ENCODE data around the gene KCNB1.

The KCNB1 gene

DNA sequence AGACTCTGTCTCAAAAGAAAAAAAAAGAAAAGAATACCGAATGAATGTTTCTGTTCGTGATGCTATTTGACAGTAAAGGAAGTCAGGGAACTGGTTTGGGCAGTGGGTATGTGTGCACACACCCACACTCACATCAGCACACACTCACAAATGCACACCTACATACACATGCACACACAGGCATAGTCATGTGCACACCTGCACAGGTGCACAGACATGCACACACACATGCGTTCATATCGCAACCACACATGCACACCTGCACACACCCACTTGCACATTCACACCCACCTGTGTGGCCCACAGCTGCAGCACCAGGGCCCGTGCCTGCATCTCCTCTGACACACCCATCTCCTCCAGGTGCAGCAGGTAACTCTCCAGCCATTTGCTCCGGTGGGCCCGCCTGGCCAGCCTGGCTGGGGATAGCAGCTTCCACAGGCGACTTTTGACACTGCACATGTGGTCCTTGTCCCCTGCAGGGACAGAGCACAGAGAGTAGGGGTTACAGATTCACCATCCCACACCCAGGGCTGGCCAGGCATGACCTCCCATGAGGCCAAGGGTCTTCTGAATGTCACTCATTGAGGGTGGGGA lies 41.4 kb upstream of the KCNB1 start:
- H3K23ac ChIP-seq (ENCODE audit: low read length in 2 of 2): no peak overlapping the region
- no peak overlapping the region for H3K27ac ChIP-seq (ENCODE audit: low read length, poor library complexity, severe bottlenecking)
- peaks cover 3% of the 10 kb centered on the region for H3K79me1 ChIP-seq (replicated peaks; ENCODE audit: low read length, poor library complexity, severe bottlenecking)
- no peak overlapping the region for H2BK12ac ChIP-seq (ENCODE audit: low read length in 2 of 2)
- no peak overlapping the region for H2BK120ac ChIP-seq (ENCODE audit: low read depth, low read length)
- no peak overlapping the region for H2AFZ ChIP-seq (ENCODE audit: low read depth, low read length)
- H2BK5ac ChIP-seq (ENCODE audit: low read depth, low read length, poor library complexity, severe bottlenecking): no peak overlapping the region
- DNase-seq: no peak
- H3K27me3 ChIP-seq (ENCODE audit: control insufficient read depth in 1 of 2, insufficient read depth in 1 of 2, low read length in 2 of 2): no peaks in the 10 kb centered on the region
- H3K36me3 ChIP-seq (ENCODE audit: control insufficient read depth in 1 of 2, insufficient read depth in 2 of 2, low read depth in 1 of 2, low read length in 2 of 2): peaks cover 27 to 98% of the 10 kb centered on the region in 2 experiments
- peak overlapping the region in 1 of 2 experiments; percentile 14 for H3K4me3 ChIP-seq (ENCODE audit: insufficient read depth in 1 of 2, low read depth in 1 of 2, low read length in 2 of 2)
- H3K9me3 ChIP-seq (ENCODE audit: control insufficient read depth, low read length): no peaks in the 10 kb centered on the region
- H3K14ac ChIP-seq (ENCODE audit: low read length in 2 of 2): no peak overlapping the region
- H3K4ac ChIP-seq (ENCODE audit: low read depth in 1 of 2, low read length in 2 of 2): no peak overlapping the region
- H3K4me1 ChIP-seq (ENCODE audit: control insufficient read depth, insufficient read depth, low read depth, low read length): no peaks in the 10 kb centered on the region
- H2BK15ac ChIP-seq (ENCODE audit: low read depth, poor library complexity, severe bottlenecking): no peak overlapping the region
- H3K18ac ChIP-seq (ENCODE audit: low read depth in 1 of 2, low read length in 2 of 2): no peak overlapping the region
- no peak overlapping the region for H3K9ac ChIP-seq (ENCODE audit: low read length)
- WGBS: 76% methylated on average over 6 of the region's 8 CpGs
- H2AK5ac ChIP-seq (ENCODE audit: low read length, severe bottlenecking): no peak overlapping the region
- no peak overlapping the region for H3K4me2 ChIP-seq (ENCODE audit: low read length, poor library complexity, severe bottlenecking)
- H4K91ac ChIP-seq (ENCODE audit: low read length): no peak overlapping the region
- H4K8ac ChIP-seq (ENCODE audit: low read length): no peak overlapping the region

- Histone ChIP-seq H2AK5ac (ENCODE audit: low read length, severe bottlenecking) (no peak overlapping the region), H3K79me1 (replicated peaks; ENCODE audit: low read length, poor library complexity, severe bottlenecking) (peaks cover 3% of the 10 kb centered on the region), H3K9me3 (ENCODE audit: control insufficient read depth, low read length) (no peaks in the 10 kb centered on the region), H3K14ac (ENCODE audit: low read length in 2 of 2) (no peak overlapping the region), H4K8ac (ENCODE audit: low read length) (no peak overlapping the region), H2BK15ac (ENCODE audit: low read depth, poor library complexity, severe bottlenecking) (no peak overlapping the region), H4K91ac (ENCODE audit: low read length) (no peak overlapping the region), H3K9ac (ENCODE audit: low read length) (no peak overlapping the region), H2BK5ac (ENCODE audit: low read depth, low read length, poor library complexity, severe bottlenecking) (no peak overlapping the region), H3K4me1 (ENCODE audit: control insufficient read depth, insufficient read depth, low read depth, low read length) (no peaks in the 10 kb centered on the region), H2BK120ac (ENCODE audit: low read depth, low read length) (no peak overlapping the region), H3K4me2 (ENCODE audit: low read length, poor library complexity, severe bottlenecking) (no peak overlapping the region), H2BK12ac (ENCODE audit: low read length in 2 of 2) (no peak overlapping the region), H3K4ac (ENCODE audit: low read depth in 1 of 2, low read length in 2 of 2) (no peak overlapping the region), H3K23ac (ENCODE audit: low read length in 2 of 2) (no peak overlapping the region), H3K4me3 (ENCODE audit: insufficient read depth in 1 of 2, low read depth in 1 of 2, low read length in 2 of 2) (no peak overlapping the region), H3K36me3 (ENCODE audit: control insufficient read depth in 1 of 2, insufficient read depth in 2 of 2, low read depth in 1 of 2, low read length in 2 of 2) (peaks cover 45 to 98% of the 10 kb centered on the region in 2 experiments), H3K27me3 (ENCODE audit: control insufficient read depth in 1 of 2, insufficient read depth in 1 of 2, low read length in 2 of 2) (no peaks in the 10 kb centered on the region), H3K27ac (ENCODE audit: low read length, poor library complexity, severe bottlenecking) (no peak overlapping the region), H3K18ac (ENCODE audit: low read depth in 1 of 2, low read length in 2 of 2) (no peak overlapping the region), H2AFZ (ENCODE audit: low read depth, low read length) (no peak overlapping the region)
- no peak for DNase-seq
- 90% methylated on average over 4 of the region's 4 CpGs for WGBS
These were observed 38.9 kb upstream of the KCNB1 start for GRCh38 chr20:49521356-49521755.

GRCh38 chr20:49519777-49520359 lies 37.4 kb upstream of the KCNB1 start:
- no peak overlapping the region for H2AK5ac ChIP-seq (ENCODE audit: low read length, severe bottlenecking)
- no peak overlapping the region for H3K9ac ChIP-seq (ENCODE audit: low read length)
- peaks cover 1% of the 10 kb centered on the region for H3K79me1 ChIP-seq (replicated peaks; ENCODE audit: low read length, poor library complexity, severe bottlenecking)
- no peaks in the 10 kb centered on the region for H3K4me1 ChIP-seq (ENCODE audit: control insufficient read depth, insufficient read depth, low read depth, low read length)
- no peaks in the 10 kb centered on the region for H3K9me3 ChIP-seq (ENCODE audit: control insufficient read depth, low read length)
- no peak overlapping the region for H2BK15ac ChIP-seq (ENCODE audit: low read depth, poor library complexity, severe bottlenecking)
- H3K23ac ChIP-seq (ENCODE audit: low read length in 2 of 2): no peak overlapping the region
- peaks cover 42 to 98% of the 10 kb centered on the region in 2 experiments for H3K36me3 ChIP-seq (ENCODE audit: control insufficient read depth in 1 of 2, insufficient read depth in 2 of 2, low read depth in 1 of 2, low read length in 2 of 2)
- no peak overlapping the region for H3K4me2 ChIP-seq (ENCODE audit: low read length, poor library complexity, severe bottlenecking)
- H2BK120ac ChIP-seq (ENCODE audit: low read depth, low read length): no peak overlapping the region
- H3K14ac ChIP-seq (ENCODE audit: low read length in 2 of 2): no peak overlapping the region
- no peak overlapping the region for H3K27ac ChIP-seq (ENCODE audit: low read length, poor library complexity, severe bottlenecking)
- no peak overlapping the region for H2BK5ac ChIP-seq (ENCODE audit: low read depth, low read length, poor library complexity, severe bottlenecking)
- DNase-seq: no peak
- 85% methylated on average over 5 of the region's 5 CpGs for WGBS
- no peak overlapping the region for H4K8ac ChIP-seq (ENCODE audit: low read length)
- no peaks in the 10 kb centered on the region for H3K27me3 ChIP-seq (ENCODE audit: control insufficient read depth in 1 of 2, insufficient read depth in 1 of 2, low read length in 2 of 2)
- H2BK12ac ChIP-seq (ENCODE audit: low read length in 2 of 2): no peak overlapping the region
- no peak overlapping the region for H3K18ac ChIP-seq (ENCODE audit: low read depth in 1 of 2, low read length in 2 of 2)
- no peak overlapping the region for H2AFZ ChIP-seq (ENCODE audit: low read depth, low read length)
- H3K4ac ChIP-seq (ENCODE audit: low read depth in 1 of 2, low read length in 2 of 2): no peak overlapping the region
- H3K4me3 ChIP-seq (ENCODE audit: insufficient read depth in 1 of 2, low read depth in 1 of 2, low read length in 2 of 2): no peak overlapping the region
- no peak overlapping the region for H4K91ac ChIP-seq (ENCODE audit: low read length)

- H3K4ac ChIP-seq (ENCODE audit: low read depth in 1 of 2, low read length in 2 of 2): no peak overlapping the region
- H3K4me1 ChIP-seq (ENCODE audit: control insufficient read depth, insufficient read depth, low read depth, low read length): no peaks in the 10 kb centered on the region
- H3K23ac ChIP-seq (ENCODE audit: low read length in 2 of 2): no peak overlapping the region
- H3K27me3 ChIP-seq (ENCODE audit: control insufficient read depth in 1 of 2, insufficient read depth in 1 of 2, low read length in 2 of 2): no peaks in the 10 kb centered on the region
- H3K4me2 ChIP-seq (ENCODE audit: low read length, poor library complexity, severe bottlenecking): no peak overlapping the region
- no peak for DNase-seq
- no peak overlapping the region for H2BK5ac ChIP-seq (ENCODE audit: low read depth, low read length, poor library complexity, severe bottlenecking)
- no peak overlapping the region for H2AFZ ChIP-seq (ENCODE audit: low read depth, low read length)
- no peak overlapping the region for H3K14ac ChIP-seq (ENCODE audit: low read length in 2 of 2)
- no peak overlapping the region for H2BK120ac ChIP-seq (ENCODE audit: low read depth, low read length)
- H3K18ac ChIP-seq (ENCODE audit: low read depth in 1 of 2, low read length in 2 of 2): no peak overlapping the region
- no peak overlapping the region for H3K9ac ChIP-seq (ENCODE audit: low read length)
- H3K79me1 ChIP-seq (replicated peaks; ENCODE audit: low read length, poor library complexity, severe bottlenecking): no peaks in the 10 kb centered on the region
- no peak overlapping the region for H2BK15ac ChIP-seq (ENCODE audit: low read depth, poor library complexity, severe bottlenecking)
- 43% methylated on average over 3 of the region's 4 CpGs for WGBS
- no peaks in the 10 kb centered on the region for H3K9me3 ChIP-seq (ENCODE audit: control insufficient read depth, low read length)
- H3K36me3 ChIP-seq (ENCODE audit: control insufficient read depth in 1 of 2, insufficient read depth in 2 of 2, low read depth in 1 of 2, low read length in 2 of 2): peaks cover 42 to 98% of the 10 kb centered on the region in 2 experiments
- no peak overlapping the region for H2BK12ac ChIP-seq (ENCODE audit: low read length in 2 of 2)
- no peak overlapping the region for H3K27ac ChIP-seq (ENCODE audit: low read length, poor library complexity, severe bottlenecking)
- no peak overlapping the region for H4K91ac ChIP-seq (ENCODE audit: low read length)
- no peak overlapping the region for H2AK5ac ChIP-seq (ENCODE audit: low read length, severe bottlenecking)
- H3K4me3 ChIP-seq (ENCODE audit: insufficient read depth in 1 of 2, low read depth in 1 of 2, low read length in 2 of 2): no peak overlapping the region
- no peak overlapping the region for H4K8ac ChIP-seq (ENCODE audit: low read length)
These were observed 36.8 kb upstream of the KCNB1 start for GRCh38 chr20:49519212-49519712.
